ENCODE results near the gene SINHCAF. TPM values are rescaled to one million over a fixed set of nuclear protein-coding genes. Genes with fewer than 3 reads are reported as not detected.

The SINHCAF gene
- total RNA-seq, 1 experiment from 2014 or later, result 497 TPM

GRCh38 chr12:31301311-31301710, 24.6 kb downstream of the SINHCAF start:
- Mint-ChIP-seq H3K27ac (peak overlapping the region in 1 of 3 experiments; percentile 76; a peak in 1 of 7 replicates), H3K4me1 (peaks cover 47 to 49% of the 10 kb centered on the region in 2 experiments), H3K4me3 (no peak overlapping the region), H3K36me3 (ENCODE audit: insufficient read depth in 1 of 3, low read depth in 3 of 3) (peaks cover 62 to 84% (median 82%) of the 10 kb centered on the region in 3 experiments), H3K27me3 (ENCODE audit: low read depth) (no peaks in the 10 kb centered on the region), H3K9me3 (no peaks in the 10 kb centered on the region)
- Histone ChIP-seq H2AFZ (ENCODE audit: low read length) (no peak overlapping the region), H3K23me2 (ENCODE audit: insufficient read length, low read depth, low read length, poor library complexity, severe bottlenecking) (no peaks in the 10 kb centered on the region), H4K20me1 (ENCODE audit: control insufficient read depth, insufficient read depth, insufficient read length) (no peaks in the 10 kb centered on the region), H3K14ac (ENCODE audit: insufficient read depth, low read length) (no peak overlapping the region), H2BK20ac (ENCODE audit: low read depth, low read length, poor library complexity, severe bottlenecking) (no peak overlapping the region), H3K4me1 (ENCODE audit: insufficient read depth, low read length) (no peaks in the 10 kb centered on the region), H4K8ac (replicated peaks; ENCODE audit: insufficient read length, low read depth, low read length) (no peak overlapping the region), H3K56ac (ENCODE audit: insufficient read length, low read depth, low read length) (no peak overlapping the region), H3K79me2 (ENCODE audit: insufficient read depth, low read length) (peaks cover 77% of the 10 kb centered on the region), H3K79me1 (ENCODE audit: insufficient read depth, low read depth, low read length, poor library complexity, severe bottlenecking) (no peaks in the 10 kb centered on the region), H3T11ph (ENCODE audit: low read length) (no peak overlapping the region), H3K9ac (ENCODE audit: extremely low read depth, insufficient read length, low read length) (no peak overlapping the region), H2BK12ac (ENCODE audit: insufficient read length, low read depth, low read length) (no peak overlapping the region), H4K5ac (ENCODE audit: insufficient read length, low read depth, low read length) (no peak overlapping the region), H3K18ac (ENCODE audit: insufficient read length, low read depth, low read length) (no peak overlapping the region), H4K91ac (ENCODE audit: insufficient read length, low read depth, low read length) (no peak overlapping the region), H3K23ac (ENCODE audit: insufficient read length, low read depth, low read length) (no peak overlapping the region), H2BK120ac (ENCODE audit: low read depth, low read length, poor library complexity, severe bottlenecking) (no peak overlapping the region), H3K9me3 (ENCODE audit: control insufficient read depth, low read depth, low read length) (no peaks in the 10 kb centered on the region), H2AK5ac (ENCODE audit: insufficient read length, low read length) (no peak overlapping the region), H2BK15ac (ENCODE audit: low read depth, low read length) (no peak overlapping the region), H2BK5ac (ENCODE audit: insufficient read length, low read length) (no peak overlapping the region), H3K27ac (ENCODE audit: insufficient read length, low read depth, low read length) (no peak overlapping the region), H3K4ac (ENCODE audit: low read depth, low read length) (no peak overlapping the region), H3K27me3 (ENCODE audit: insufficient read depth, low read length) (no peaks in the 10 kb centered on the region), H3K4me2 (ENCODE audit: insufficient read depth, insufficient read length, low read length) (no peak overlapping the region)
- no CpG with 5 or more reads among the region's 2 CpGs for WGBS (ENCODE audit: extremely low coverage, insufficient read length, low lambda C conversion rate)
- no peak for DNase-seq
- TF ChIP-seq CTCF (conservative IDR thresholded peaks at IDR 0.05), result no peak

Data from H9 (cell line).